Mucosa of gallbladder (tissue), 1 donor: Measurements from ENCODE around the gene HECW1. TPM values are rescaled to one million over a fixed set of nuclear protein-coding genes. Genes with fewer than 3 reads are reported as not detected.

Experiments
- DNase-seq: peaks from one replicate; pipeline ENCODE4 v3.0.0-alpha.2; 2020; ENCODE audit warnings: low spot score
- total RNA-seq: library from RNA; stranded (reverse); gene quantifications from one replicate; pipeline ENCODE4 v1.2.1, GENCODE V29; 2021
- donor health status: DM: no; HTN: no; CAD: no.

Gene HECW1
- total RNA-seq, 1 donor from 2014 or later: 3.8 TPM

GRCh38 chr7:43431020-43431595, 318.7 kb downstream of the HECW1 start:
- DNase-seq: no peak

DNA sequence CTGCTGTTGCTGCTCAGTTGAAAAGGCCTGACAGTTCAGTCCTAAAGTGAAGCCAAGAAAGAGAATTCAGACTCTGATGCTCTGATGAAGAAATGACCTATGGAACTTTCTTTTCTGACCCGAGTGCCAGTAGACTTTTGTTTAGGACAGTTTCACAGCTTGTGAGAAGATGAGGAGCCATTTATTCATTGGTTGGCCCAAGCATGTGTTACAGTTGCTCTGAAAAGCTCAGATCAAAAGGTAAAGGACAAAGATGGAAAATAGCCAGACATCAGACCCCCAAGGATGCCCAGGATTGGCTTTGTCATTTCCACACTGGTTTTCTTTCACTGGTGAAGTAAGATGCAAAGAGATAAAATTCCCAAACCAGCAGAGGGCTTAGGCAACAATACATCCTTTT, 321.2 kb downstream of the HECW1 start:
- no peak for DNase-seq

- DNase-seq: no peak
Measured at GRCh38 chr7:43437001-43437400, 324.6 kb downstream of the HECW1 start.

GRCh38 chr7:43438897-43439479, 326.5 kb downstream of the HECW1 start:
- no peak for DNase-seq

DNA sequence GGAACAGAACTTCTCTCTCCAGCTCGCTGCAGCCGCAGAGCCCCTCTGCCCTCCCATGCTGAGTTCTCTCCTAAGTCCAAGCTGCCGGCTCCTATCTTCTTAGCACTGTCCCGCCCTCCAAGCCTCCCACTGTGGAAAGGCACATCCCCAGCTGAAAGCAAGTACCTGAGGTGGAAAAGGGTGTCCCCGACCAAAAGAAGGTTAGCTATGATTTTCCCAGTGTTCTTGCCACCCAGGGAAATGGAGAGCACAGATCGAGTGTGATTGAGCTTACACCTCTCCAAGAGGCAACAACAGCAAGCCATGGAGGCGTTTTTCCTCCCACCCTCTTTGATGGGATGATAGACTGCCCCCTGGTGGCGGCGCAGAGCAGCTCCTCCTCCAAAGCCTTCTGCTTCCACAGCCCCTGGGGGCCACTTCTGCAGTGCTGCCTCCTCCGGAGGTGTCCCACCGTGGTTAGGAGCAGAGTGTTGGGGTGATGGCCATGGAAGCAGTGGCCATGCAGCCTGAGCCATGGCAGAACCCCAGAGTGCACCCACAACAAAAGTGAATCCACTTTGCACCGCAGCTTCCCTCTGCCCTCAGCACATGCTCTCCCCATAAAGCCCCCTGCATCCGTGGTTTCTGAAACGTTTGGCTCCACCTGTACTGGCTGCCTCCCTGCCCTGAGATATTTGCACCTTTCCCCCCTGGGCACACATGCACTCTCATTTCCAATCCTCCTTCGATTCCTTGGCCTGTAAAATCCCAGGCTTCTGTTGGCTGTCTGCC, 327.4 kb downstream of the HECW1 start:
- DNase-seq: peak; percentile 18

DNA sequence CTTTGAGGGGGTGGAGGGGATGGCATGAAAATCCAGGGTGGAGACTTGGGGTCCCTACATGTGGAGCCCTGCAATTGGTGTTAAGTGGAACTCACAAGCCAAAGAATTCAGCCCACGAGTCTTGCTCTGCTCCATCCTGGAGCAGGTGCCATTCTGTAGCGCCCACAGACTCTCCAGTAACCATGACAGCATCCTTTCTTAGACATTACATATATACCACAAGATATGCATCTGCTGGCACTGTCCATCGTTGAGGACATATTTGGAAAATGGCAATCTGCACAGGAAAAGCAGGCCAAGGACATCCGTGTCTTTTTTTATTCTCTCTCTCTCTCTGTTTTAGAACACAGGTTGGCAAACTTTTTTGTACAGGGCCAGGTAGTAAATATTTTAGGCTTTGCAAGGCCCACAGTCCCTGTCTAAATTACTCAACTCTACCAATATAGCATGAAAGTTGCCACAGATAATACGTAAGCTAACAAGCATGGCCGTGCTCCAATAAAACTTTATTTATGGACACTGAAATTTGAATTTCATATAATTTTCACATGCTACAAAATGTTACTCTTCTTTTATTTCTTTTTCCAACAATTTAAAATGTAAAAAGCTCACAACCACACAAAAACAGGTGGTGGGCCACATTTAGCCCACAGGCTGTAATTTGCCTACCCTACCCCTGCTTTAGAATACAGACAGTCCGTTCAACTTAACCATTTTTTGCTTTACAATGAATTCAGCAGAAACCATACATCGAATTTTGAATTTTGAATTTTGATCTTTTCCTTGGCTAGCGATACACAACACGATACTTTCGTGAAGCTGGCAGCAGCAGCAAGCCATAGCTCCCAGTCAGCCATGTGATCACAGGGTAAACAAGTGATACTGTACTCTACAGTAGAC, 329.0 kb downstream of the HECW1 start:
- DNase-seq: no peak

DNA sequence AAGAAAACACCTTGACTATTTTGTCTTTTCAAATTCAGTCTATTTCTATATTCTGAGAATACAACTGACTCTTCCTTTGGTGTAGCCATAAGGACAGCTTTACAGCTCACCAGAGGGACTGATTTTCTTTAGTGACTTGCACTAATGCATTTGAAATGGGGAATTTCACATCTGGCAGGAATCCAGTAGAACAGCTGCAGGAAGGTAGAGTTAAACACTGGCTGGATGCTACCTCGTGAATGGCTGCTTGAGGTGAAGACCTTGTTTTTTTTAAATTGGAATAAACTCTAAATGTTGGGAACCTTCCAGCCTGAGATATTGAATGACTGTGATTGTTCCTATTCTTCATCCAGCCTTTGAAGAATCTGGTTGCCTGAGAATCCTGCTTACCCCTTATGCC, 330.9 kb downstream of the HECW1 start:
- DNase-seq: no peak

DNA sequence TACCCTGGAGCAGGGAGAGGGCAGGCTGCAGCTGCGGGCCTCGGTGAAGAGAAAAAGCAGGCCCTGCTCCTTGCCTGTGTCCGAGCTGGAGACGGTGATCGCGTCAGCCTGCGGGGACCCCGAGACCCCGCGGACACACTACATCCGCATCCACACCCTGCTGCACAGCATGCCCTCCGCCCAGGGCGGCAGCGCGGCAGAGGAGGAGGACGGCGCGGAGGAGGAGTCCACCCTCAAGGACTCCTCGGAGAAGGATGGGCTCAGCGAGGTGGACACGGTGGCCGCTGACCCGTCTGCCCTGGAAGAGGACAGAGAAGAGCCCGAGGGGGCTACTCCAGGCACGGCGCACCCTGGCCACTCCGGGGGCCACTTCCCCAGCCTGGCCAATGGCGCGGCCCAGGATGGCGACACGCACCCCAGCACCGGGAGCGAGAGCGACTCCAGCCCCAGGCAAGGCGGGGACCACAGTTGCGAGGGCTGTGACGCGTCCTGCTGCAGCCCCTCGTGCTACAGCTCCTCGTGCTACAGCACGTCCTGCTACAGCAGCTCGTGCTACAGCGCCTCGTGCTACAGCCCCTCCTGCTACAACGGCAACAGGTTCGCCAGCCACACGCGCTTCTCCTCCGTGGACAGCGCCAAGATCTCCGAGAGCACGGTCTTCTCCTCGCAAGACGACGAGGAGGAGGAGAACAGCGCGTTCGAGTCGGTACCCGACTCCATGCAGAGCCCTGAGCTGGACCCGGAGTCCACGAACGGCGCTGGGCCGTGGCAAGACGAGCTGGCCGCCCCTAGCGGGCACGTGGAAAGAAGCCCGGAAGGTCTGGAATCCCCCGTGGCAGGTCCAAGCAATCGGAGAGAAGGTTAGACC, 332.5 kb downstream of the HECW1 start:
- DNase-seq: no peak

DNA sequence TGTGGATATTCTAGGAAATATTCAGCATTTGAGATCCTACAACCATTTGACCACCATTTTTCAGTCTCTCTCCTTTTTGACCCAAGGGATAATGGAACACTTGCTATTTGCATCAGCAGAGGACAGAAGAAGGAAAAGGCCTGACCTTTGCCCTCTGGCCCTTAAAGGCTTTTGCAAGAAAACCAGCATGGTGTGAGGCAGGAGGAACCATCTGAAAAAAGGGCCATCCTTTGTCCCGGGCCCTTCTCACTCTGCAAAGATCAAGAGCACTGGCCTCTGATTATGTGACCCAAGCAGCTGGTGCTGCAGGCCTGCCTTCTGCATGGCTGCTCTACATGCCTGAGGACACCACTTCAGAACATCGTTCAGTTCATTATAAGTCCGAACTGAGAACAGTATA, 337.1 kb downstream of the HECW1 start:
- DNase-seq: no peak

GRCh38 chr7:43450894-43451293, 338.4 kb downstream of the HECW1 start:
- no peak for DNase-seq

GRCh38 chr7:43454936-43455518, 342.6 kb downstream of the HECW1 start:
- no peak for DNase-seq

GRCh38 chr7:43456200-43456599, 343.8 kb downstream of the HECW1 start:
- DNase-seq: no peak

DNA sequence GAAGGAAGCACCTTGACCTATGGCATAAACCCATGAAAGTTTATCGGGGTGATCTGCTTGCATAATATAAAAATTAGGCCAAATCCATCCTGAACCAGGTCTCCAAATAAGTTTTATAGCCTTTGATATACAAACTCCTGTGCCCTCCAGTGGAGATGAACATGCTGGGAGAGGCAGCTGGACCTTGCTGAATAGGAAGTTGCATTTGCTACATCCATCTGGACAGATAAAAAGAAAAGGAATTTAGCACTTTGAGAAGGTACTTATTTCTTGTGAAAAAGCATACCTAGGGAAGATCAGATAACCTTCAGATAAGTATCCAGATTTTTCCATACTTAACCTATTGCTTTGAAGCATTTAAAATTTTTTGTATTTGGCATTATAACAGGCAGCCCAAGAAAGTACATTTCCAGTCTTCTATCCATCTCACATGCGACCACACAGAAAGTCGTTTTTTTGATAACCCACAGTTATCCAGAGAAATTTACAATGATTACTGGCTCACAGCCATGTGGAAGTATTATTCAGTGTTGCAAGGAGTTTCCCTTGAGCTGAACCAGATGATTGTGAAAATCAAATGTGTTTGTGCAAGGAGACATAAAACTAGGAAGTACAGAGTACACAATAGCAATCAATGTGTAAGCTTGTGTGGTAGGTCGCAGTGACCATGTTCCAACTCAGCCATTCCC, 346.0 kb downstream of the HECW1 start:
- DNase-seq: no peak

- no peak for DNase-seq
Measured at GRCh38 chr7:43459019-43459337, 346.5 kb downstream of the HECW1 start.

- no peak for DNase-seq
Measured at GRCh38 chr7:43460733-43461348, 348.4 kb downstream of the HECW1 start.

- DNase-seq: no peak
Measured at GRCh38 chr7:43461349-43462024, 349.0 kb downstream of the HECW1 start.

GRCh38 chr7:43462836-43463235, 350.4 kb downstream of the HECW1 start:
- no peak for DNase-seq

GRCh38 chr7:43463401-43463980, 351.0 kb downstream of the HECW1 start:
- DNase-seq: no peak
